Measurements from ENCODE around the gene CRMP1.
"Not testable (repeated sequence)": the region's sequence is repeated elsewhere in the genome, so short reads cannot be mapped to it uniquely, and the experiment has no call there.

CRMP1 gene

DNA sequence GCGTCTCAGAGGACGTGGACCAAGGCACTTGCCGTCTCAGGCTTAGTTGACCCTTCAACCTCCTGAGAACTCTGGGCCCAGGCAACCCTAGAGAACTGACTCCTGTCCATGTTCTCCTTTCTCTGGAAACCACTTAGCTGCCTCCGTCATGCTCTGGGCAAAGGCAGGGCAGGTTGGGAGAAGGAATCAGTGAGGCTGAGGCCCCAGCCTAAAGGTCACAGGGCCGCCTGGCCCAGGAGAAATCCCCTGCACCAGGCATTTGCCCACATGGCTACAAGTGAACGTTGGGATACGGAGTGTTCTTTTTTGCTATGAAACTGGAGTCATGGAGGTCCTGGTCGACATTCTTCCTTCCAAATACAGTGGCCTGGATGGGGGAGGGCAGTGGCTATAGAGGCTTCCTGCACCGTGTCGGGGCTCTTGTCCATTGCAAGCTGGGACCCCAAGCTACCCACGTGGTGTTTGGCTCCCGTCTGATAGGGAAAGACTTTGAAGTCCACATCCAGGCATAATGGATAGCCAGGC lies 76.0 kb downstream of the CRMP1 start:
- DNase-seq: no peak

- no peak for DNase-seq
These were observed 76.8 kb downstream of the CRMP1 start for GRCh38 chr4:5816101-5816500.

DNA sequence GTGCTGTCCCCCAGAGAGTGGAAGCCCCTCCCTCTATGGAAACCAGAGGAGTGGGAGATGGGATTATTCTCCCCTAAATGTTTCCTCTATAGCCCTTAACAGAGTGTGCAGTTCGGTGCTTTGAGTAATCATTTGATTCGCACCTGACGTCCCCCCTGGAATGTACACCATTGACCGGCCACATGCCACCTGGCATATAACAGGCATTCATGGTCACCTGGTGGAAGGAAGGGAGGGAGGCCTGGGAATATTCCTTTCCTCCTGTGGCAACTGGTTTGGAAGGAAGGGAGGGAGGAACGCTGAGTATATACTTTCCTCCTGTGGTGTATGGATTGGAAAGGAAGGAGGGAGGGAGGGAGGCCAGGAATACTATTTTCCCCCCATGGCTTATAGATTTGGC lies 77.2 kb downstream of the CRMP1 start:
- DNase-seq: no peak

DNA sequence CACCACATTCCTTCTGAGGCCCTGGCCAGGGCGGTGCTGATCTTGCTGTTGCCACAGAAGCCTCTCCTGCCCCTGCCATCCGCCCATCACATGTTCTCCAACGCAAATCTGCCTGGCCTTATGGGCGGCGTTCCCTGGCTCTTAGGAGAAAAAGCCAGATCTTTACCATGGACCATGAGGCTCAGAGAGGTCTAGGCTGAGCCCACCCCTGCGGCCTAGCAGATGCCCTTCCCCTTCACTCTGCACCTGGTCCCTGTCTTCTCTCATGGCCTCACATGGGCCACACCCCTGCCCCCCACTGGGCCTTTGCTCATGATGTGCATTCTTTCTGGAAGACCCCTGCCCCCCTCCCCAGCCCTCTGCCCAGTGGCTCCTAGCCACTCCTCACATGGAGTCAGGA lies 78.5 kb downstream of the CRMP1 start:
- no peak for DNase-seq

GRCh38 chr4:5813882-5814255 lies 79.0 kb downstream of the CRMP1 start:
- DNase-seq: no peak

DNA sequence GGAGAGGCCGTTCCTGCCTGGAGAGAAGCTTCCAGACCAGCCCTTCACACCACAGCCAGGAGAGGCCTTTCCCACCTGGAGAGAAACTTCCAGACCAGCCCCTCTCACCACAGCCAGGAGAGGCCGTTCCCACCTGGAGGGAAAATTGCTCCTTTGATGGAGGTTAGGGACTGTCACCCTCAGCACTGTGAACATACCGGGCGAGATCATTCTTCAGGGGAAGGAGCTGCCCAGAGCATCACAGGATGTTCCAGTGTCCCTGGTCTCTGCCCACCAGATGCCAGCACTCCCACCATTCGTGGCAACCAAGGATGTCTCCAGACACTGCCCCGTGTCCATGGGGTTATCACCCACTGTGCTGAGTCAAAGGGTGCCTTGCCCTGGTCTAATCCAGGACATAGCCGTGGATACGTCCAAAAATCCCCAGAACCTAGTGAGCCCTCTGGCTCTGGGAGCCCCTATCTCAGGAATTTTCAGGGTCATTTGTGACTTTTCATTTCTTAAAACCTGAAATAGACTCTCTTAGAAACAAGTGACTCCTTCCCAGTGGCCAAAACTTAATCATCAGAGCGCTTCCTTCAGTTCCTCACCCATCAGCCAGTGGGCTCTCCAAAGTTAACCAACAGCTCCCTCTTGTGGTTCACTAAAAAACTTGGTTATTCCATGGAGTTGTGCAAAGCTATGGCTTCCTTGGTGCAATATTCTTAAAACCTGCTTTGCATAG lies 80.2 kb downstream of the CRMP1 start:
- DNase-seq: peak; percentile 59 to 70

- DNase-seq: not testable (repeated sequence)
These were observed 80.8 kb downstream of the CRMP1 start for GRCh38 chr4:5812057-5812456.

DNA sequence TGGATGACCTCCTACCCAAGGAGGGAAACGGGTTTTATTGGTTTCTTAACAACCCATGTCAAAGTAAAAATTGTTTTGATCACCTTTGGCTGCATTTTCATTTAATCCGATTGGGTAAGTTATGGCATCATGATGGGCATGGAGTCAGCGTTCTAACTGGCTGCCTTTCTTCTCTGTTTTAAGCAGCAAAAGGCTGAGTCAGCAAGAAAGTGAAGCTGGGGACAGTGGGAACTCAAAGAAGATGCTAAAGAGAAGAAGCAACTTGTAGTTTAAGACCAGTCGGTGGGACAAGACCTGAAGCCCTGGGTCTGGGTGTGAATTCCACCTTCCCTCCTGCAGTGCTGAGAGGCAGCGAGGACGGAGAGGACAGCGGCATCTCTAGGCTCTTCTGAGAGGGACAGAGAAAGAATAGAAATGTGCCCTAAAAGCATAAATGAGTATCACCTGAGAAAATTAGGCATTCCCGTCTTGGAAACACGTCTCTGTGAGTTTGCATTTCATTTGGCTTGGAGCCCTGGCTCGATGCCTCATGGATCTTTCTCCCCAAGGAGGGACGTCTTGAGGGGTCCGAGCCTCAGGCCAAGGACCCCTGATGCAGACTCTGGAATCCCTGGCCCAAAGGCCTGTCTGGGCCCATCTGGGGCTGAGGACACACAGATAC lies 82.0 kb downstream of the CRMP1 start:
- no peak for DNase-seq

- DNase-seq: no peak
These were observed 82.7 kb downstream of the CRMP1 start for GRCh38 chr4:5810151-5810550.

GRCh38 chr4:5809216-5809776 lies 83.6 kb downstream of the CRMP1 start:
- no peak for DNase-seq

- no peak for DNase-seq
These were observed 84.7 kb downstream of the CRMP1 start for GRCh38 chr4:5808081-5808741.

DNA sequence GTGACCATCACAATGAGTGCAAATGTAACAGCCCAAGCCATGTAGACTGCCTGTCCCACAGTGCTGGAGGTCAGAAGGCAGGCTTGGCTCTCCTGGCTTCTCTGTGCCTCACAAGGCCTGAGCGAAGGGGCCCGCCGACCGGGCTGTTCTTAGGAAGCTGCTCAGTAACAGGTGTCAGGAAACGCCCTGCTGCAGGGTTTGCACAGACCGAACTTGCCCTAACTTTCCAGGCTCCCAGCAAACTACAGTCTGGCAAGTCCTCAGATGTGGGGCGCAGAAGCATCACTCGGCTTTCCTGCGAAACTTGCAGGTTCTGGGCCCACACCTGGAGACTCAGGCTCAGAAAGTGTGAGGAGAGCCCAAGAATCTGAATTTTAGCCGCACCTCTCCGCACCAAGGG lies 87.6 kb downstream of the CRMP1 start:
- DNase-seq: no peak

DNA sequence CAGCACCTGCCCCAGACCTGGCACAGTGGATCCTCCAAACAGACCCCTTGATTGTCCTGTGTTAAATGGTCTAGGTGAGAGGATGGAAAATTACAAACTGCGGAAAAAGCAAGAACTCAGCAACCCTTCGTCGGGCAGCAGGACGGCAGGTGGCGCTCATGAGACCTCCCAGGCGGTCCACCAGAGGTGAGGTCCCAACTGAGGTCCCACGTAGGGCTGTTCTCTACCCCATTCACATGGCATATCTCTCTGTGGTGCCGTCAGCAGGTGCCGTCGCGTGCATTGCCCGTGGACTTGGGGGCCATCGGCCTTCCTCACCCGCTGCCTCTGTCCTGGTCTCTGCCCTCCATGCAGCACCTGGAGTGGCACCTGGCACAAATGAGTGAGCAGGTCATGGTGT lies 88.2 kb downstream of the CRMP1 start:
- no peak for DNase-seq

GRCh38 chr4:5802565-5802964 lies 90.3 kb downstream of the CRMP1 start:
- no peak for DNase-seq

- no peak for DNase-seq
These were observed 91.2 kb downstream of the CRMP1 start for GRCh38 chr4:5801696-5802095.

- DNase-seq: no peak
These were observed 92.4 kb downstream of the CRMP1 start for GRCh38 chr4:5800496-5800895.

DNA sequence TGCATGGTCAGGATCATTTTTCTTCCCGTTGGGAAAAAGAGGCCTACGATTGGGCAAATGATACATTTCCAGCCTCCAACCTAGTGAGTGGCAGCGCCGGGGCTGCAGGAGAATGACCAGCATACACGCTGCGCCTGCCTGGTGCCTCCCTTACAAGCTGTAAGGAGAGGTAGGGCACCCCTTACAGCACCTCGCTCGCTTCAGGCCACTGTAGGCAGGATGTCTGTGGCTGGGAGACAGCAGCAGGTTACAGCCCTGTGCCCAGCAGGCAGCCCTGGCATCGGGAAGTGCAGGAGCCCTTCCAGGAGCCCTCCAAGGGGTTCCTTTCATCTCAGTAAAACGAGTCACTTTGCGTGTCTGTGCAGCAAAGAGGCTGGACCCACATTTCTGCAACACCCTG lies 93.5 kb downstream of the CRMP1 start:
- DNase-seq: no peak

- DNase-seq: no peak
These were observed 93.9 kb downstream of the CRMP1 start for GRCh38 chr4:5798946-5799345.

DNA sequence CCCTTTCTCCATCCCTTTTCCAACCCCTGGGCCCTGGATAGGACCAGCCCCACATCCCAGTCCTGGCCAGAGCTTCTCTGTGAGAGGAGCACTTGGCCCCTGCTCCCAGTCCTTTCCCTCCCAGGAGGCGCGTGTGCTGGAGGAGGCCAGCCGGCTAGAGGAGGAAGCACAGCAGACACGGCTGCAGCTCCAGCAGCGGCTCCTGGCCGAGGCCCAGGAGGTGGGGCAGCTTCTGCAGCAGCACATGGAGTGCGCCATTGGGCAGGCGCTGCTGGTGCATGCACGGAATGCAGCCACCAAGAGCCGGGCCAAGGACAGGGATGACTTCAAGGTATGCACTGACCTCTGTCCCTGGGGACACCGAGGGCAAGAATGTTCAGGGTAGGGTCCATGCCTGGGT lies 94.4 kb downstream of the CRMP1 start:
- no peak for DNase-seq

- DNase-seq: no peak
These were observed 95.0 kb downstream of the CRMP1 start for GRCh38 chr4:5797866-5798265.

DNA sequence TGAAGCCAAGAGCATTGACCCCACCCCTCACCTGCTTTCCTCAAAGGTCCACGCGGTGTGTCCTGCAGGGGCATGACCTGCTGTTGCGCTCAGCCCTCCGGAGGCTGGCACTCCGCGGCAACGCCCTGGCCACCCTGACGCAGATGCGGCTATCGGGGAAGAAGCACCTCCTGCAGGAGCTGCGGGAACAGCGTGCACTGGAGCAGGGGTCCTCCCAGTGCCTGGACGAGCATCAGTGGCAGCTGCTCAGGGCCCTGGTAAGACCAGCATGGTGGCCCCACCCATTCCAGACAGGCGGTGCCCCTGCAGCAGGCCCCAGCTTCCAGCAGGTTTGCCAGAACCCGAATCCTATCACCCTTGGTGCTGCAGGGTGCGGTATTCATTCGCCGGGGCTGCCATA lies 95.9 kb downstream of the CRMP1 start:
- no peak for DNase-seq

DNA sequence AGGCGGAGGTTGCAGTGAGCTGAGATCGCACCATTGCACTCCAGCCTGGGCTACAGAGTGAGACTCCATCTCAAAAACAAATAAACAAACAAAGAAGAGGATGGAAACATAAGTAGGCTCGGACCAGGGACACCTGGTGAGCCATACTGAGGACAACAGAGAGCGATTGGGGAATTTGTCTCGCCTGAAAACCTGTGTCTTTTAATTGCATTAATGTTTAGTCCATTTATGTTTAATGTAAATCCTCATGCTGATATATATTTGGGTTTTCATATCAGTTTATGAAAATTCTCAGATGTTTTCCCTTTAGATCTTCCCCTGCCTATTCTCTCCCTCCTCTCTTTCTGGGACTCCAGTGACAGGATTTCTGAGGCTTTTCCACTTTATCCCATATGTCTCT lies 97.3 kb downstream of the CRMP1 start:
- no peak for DNase-seq

DNA sequence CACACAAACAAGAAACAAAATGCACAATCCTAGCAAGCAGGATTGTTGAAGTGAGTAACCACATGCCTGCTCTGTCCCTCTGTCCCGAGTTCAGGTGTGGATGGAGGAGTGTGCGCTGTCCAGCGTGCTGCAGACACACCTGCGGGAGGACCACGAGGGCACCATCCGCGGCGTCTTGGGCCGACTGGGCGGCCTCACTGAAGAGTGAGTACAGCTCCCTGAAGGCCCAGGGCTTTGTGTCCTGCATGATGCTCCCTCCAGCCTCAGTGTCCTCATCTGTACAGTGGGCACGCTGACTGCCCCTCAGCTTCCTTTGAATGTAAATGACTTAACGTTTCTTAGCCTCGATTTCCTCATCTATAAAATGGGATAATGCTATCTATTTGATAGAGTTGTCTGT lies 99.4 kb downstream of the CRMP1 start:
- DNase-seq: no peak

GRCh38 chr4:5791654-5792053 lies 101.2 kb downstream of the CRMP1 start:
- no peak for DNase-seq
